Kasumi-1 (cell line): ENCODE results near the gene NFKBIA.
"Not testable (repeated sequence)": the region's sequence is repeated elsewhere in the genome, so short reads cannot be mapped to it uniquely, and the experiment has no call there.

Source experiments
- DNase-seq, 2 experiments: peaks; one replicate each; lab custom pipeline; 2025; lab: John Stamatoyannopoulos, UW

Gene NFKBIA

GRCh38 chr14:35368139-35368460 lies 36.4 kb downstream of the NFKBIA start:
- peak in 1 of 2 experiments; percentile 45 for DNase-seq

DNA sequence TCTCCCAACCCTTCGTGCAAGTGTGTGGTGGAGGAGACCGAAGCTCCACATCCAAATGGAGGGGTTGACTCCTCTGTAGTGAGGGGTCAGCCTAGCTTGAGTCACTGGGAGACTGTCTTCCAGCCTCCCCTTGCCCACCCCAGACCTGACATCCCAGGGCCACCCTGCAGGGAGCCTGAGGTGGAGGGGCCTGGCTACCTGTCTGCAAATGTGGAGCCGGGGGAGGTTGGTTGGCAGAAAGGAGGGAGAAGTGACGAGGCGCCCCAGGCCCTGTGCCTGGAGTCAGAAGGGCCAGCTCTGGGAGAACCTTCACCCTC lies 37.5 kb downstream of the NFKBIA start:
- DNase-seq = no peak

DNA sequence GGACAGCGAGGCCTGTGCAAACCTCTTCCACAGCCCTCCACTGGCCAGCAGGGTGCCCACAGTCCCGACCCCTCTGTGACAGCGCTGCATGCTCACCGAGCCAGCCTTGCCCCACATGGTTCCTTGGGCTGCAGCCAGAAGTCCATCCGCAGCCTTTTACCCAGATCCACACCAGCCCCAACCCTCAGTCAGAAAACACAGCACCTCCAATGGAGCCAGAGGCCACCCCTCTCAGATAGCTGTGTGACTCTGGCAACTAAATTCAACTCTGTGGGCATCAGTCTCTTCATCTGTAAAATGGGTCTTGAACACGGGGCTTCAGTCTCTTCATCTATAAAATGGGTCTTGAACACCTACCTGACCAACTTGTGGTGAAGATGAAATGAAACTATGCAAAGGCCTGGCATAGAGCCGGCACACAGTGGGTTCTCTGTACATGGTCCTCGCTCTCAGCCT lies 38.0 kb downstream of the NFKBIA start:
- DNase-seq = no peak

DNA sequence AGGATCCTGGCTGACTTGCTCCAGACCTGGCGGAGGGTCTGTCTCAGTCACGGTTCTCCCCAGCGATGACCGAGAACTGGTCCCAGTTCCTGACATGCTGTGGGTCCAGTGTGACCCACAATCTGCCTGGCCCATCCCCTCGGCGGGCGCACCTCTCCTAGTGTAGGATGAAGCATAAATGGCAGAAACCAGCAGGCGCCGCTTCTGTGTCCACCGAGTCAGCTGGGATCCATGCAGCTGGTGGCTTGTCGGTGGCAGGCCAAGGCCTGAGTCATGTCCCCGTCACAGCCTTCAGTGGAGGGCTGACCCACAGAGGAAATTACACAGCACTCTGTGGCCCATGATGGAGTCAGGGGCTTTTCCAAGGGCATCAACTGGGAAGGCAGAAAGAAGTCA lies 38.5 kb downstream of the NFKBIA start:
- no peak for DNase-seq

- peak; percentile 60 to 64 for DNase-seq
Measured at GRCh38 chr14:35365130-35366055, 39.2 kb downstream of the NFKBIA start.

GRCh38 chr14:35362911-35363374 lies 41.6 kb downstream of the NFKBIA start:
- no peak for DNase-seq

DNA sequence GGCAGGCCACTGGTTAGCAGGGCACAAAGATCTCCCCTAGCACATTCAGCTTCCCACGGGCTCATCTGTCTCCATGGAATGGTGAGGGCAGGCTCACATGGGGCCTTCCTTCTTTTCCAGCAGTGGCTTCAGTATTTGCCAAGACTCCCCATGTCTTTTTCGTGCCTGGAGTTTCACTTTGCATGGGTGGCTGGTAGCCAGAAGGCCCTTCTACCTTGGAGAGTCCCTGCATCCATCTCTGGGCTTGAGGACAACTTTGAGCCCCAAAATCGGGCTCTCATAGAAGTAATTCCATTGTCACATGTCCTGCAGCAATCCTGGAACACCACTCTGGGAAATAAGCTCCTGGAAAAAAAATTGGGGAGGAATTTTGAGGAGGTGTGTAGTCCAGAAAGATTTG lies 42.1 kb downstream of the NFKBIA start:
- no peak for DNase-seq

GRCh38 chr14:35361141-35361480 lies 43.4 kb downstream of the NFKBIA start:
- no peak for DNase-seq

- DNase-seq = not testable (repeated sequence)
Measured at GRCh38 chr14:35359655-35360054, 44.9 kb downstream of the NFKBIA start.

DNA sequence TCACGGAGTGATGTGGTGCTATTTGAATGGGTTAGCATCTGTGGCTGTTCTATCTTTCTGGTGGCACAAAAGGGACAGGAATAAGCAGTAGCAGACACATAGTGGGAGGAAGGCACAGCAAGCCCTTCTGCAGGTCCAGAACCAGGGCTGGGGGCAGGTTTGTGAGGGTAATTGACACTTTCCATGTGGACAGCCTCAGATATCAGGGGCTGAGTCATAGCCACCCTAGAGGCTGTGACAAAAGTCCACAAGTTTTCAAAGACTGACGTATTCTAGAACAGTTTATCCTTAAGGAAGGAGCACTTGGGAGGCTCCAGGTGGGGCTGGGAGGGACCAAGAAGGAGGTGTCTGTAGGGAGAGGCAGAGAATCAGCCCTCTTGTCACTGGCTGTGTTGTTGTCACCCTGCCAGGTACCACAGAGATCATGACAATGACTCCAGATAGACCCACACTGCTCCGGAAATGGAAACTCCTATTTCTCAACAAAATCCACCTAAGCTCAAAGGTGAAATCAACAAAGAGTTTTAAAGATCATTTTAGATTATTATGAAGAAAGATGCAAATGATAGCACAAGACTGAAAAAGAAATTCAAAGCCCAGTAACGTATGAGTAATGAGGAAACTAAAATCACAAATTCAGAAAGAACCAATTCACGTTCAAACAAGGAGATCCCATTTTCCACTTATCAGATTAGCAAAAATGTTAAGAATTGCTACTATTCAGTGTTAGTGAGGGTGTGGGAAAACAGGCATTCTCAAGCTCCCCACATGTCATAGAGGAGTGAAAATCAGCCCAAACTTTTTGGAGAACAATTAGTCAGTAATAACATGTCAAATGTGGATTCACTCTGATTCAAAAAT lies 48.3 kb downstream of the NFKBIA start:
- DNase-seq = no peak

DNA sequence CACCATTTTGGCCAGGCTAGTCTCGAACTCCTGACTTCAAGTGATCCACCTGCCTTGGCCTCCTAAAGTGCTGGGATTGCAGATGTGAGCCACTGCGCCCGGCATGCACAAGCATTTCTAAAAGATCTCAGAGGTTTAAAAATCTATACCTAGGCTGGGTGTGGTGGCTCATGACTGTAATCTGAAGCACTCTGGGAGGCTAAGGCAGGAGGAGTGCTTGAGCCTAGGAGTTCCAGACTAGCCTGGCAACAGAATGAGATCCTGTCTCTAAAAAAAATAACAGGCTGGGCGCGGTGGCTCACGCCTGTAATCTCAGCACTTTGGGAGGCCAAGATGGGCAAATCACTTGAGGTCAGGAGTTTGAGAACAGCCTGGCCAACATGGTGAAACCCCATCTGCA lies 49.3 kb downstream of the NFKBIA start:
- DNase-seq = not testable (repeated sequence)

- no peak for DNase-seq
Measured at GRCh38 chr14:35353409-35354172, 51.0 kb downstream of the NFKBIA start.

DNA sequence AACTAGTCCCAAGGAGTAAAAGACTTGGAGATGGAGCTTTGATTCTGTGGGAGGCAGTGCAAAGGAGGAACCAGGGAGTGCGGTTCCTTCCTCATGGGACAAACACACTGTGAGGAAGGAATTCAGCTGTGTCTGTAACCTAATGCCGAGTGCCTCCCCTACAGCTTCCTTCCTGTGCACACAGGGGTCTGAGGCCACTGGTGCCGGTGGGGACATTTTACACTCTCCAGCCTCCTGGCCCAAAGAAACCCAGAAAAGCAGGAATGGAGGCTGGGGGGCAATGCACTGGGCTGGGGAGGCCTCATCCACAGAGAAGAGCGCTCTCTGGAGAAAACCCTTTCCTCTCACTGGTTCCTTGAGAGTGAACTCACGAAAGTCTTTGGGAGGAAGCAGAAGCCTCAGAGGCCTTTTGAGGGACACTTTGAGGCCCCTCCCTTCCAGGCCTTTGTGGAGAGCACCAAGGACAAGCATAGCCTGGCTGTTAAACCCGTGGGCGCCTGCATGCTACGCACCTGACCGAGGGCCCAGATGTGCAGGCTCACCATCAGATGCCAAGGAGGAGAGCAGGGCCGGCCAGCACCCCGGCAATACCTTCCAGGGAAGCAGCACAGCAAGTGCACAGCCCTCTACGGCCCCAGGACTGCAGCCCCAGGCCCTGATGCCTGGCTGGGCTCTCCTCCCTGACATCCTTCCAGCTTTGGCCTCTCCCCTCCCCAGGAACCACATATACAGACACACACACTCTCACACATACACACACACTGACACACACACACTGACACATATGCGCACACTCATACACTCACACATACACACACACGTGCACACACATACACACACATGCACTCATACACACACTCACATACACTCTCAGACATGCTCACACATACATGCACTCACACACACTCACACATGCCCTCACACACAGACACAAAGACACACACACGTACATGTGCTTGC lies 52.0 kb downstream of the NFKBIA start:
- peak; percentile 91 to 93 for DNase-seq

- peak in 1 of 2 experiments; percentile 42 for DNase-seq
Measured at GRCh38 chr14:35351897-35352273, 52.7 kb downstream of the NFKBIA start.
